ENCODE data around the gene RHO. TPM values are rescaled to one million over a fixed set of nuclear protein-coding genes. Genes with fewer than 3 reads are reported as not detected.

Gene RHO
- total and polyA plus RNA-seq, 10 of the 15 experiments (the other 5 are each of a cell fraction or from before 2014, with no cell fraction given), result not detected

GRCh38 chr3:129530251-129530791, 1.9 kb downstream of the RHO start:
- ChIA-PET RAD21 (ENCODE audit: unreplicated experiment) (no interaction called here), POLR2A (interaction anchor here (0.8 kb wide), 1 partner anchor 11 kb away, joined by 4 read pairs; no protein-coding TSS in a partner anchor), CTCF (no interaction called here), SMC1A (ENCODE audit: uncharacterized antibody, unreplicated experiment) (no interaction called here)
- 35% methylated on average over 4 of the region's 6 CpGs for WGBS (ENCODE audit: insufficient coverage, insufficient replicate concordance, low lambda C conversion rate, missing lambda C conversion rate)
- H3K9ac ChIP-seq (ENCODE audit: control insufficient read depth, insufficient read depth, low read length), result no peak overlapping the region
- H3K79me2 ChIP-seq (ENCODE audit: control insufficient read depth, insufficient read depth, low read length), result no peaks in the 10 kb centered on the region
- H4K20me1 ChIP-seq (ENCODE audit: control insufficient read depth, insufficient read depth), result no peaks in the 10 kb centered on the region
- no peak overlapping the region for H2AFZ ChIP-seq (ENCODE audit: control insufficient read depth, low read depth, low read length)
- H3K27ac ChIP-seq (ENCODE audit: control insufficient read depth, insufficient read depth), result no peak overlapping the region
- TF ChIP-seq YY1 (IDR thresholded peaks at IDR 0.05; ENCODE audit: low read depth, low read length) (no peak), IKZF2 (IDR thresholded peaks at IDR 0.05) (no peak), CREM (IDR thresholded peaks at IDR 0.05; ENCODE audit: low read depth) (no peak), ZBED1 (IDR thresholded peaks at IDR 0.05; ENCODE audit: borderline replicate concordance) (no peak), EED (IDR thresholded peaks at IDR 0.05; ENCODE audit: low read depth) (no peak)
- no peaks in the 10 kb centered on the region for H3K36me3 ChIP-seq (ENCODE audit: control insufficient read depth in 2 of 2, insufficient read depth in 2 of 2, low read length in 1 of 2)
- H3K4me2 ChIP-seq (ENCODE audit: control insufficient read depth, insufficient read depth), result no peak overlapping the region
- ATAC-seq (no peak), FAIRE-seq (no peak), DNase-seq (ENCODE audit: low read depth, low spot score) (no peak)
- no peak overlapping the region for H3K4me3 ChIP-seq
- BruUV-seq (replicated peaks), result no TSS peak
- H3K9me3 ChIP-seq (replicated peaks; ENCODE audit: control insufficient read depth, insufficient read depth, low read length), result no peaks in the 10 kb centered on the region
- peaks cover 12% of the 10 kb centered on the region for H3K4me1 ChIP-seq (ENCODE audit: control insufficient read depth, insufficient read depth, low read length)
- H3K27me3 ChIP-seq (replicated peaks in 1 of 2; ENCODE audit: control insufficient read depth in 2 of 2, insufficient read depth in 2 of 2, low read length in 1 of 2), result no peaks in the 10 kb centered on the region
- intact Hi-C loops (cut with micrococcal nuclease; ENCODE audit: unreplicated experiment) (no loop called here), in situ Hi-C loops (cut with MboI) (no loop called here)

GRCh38 chr3:129530821-129531220, 2.4 kb downstream of the RHO start:
- Histone ChIP-seq H3K27me3 (replicated peaks in 1 of 2; ENCODE audit: control insufficient read depth in 2 of 2, insufficient read depth in 2 of 2, low read length in 1 of 2) (no peaks in the 10 kb centered on the region), H3K36me3 (ENCODE audit: control insufficient read depth in 2 of 2, insufficient read depth in 2 of 2, low read length in 1 of 2) (no peaks in the 10 kb centered on the region), H3K27ac (ENCODE audit: control insufficient read depth, insufficient read depth) (no peak overlapping the region), H3K9me3 (replicated peaks; ENCODE audit: control insufficient read depth, insufficient read depth, low read length) (no peaks in the 10 kb centered on the region), H3K4me1 (ENCODE audit: control insufficient read depth, insufficient read depth, low read length) (peaks cover 7% of the 10 kb centered on the region), H3K9ac (ENCODE audit: control insufficient read depth, insufficient read depth, low read length) (no peak overlapping the region), H3K4me2 (ENCODE audit: control insufficient read depth, insufficient read depth) (no peak overlapping the region), H2AFZ (ENCODE audit: control insufficient read depth, low read depth, low read length) (no peak overlapping the region), H4K20me1 (ENCODE audit: control insufficient read depth, insufficient read depth) (no peaks in the 10 kb centered on the region), H3K4me3 (no peak overlapping the region), H3K79me2 (ENCODE audit: control insufficient read depth, insufficient read depth, low read length) (no peaks in the 10 kb centered on the region)
- WGBS (ENCODE audit: insufficient coverage, insufficient replicate concordance, low lambda C conversion rate, missing lambda C conversion rate), result 82% methylated on average over 12 of the region's 13 CpGs
- in situ Hi-C loops (cut with MboI), result no loop called here
- SMC1A ChIA-PET (ENCODE audit: uncharacterized antibody, unreplicated experiment), result no interaction called here
- DNase-seq (ENCODE audit: low read depth, low spot score) (no peak), FAIRE-seq (no peak), ATAC-seq (no peak)
- RAD21 ChIA-PET (ENCODE audit: unreplicated experiment), result no interaction called here
- POLR2A ChIA-PET, result interaction anchor here (0.8 kb wide), 1 partner anchor 11 kb away, joined by 4 read pairs; no protein-coding TSS in a partner anchor
- CTCF ChIA-PET, result no interaction called here
- TF ChIP-seq IRF4 (IDR thresholded peaks at IDR 0.05; ENCODE audit: low read depth, low read length) (no peak), NR2C1 (IDR thresholded peaks at IDR 0.05) (no peak), ZNF24 (IDR thresholded peaks at IDR 0.05) (no peak), KLF5 (IDR thresholded peaks at IDR 0.05; ENCODE audit: partially characterized antibody) (no peak)
- intact Hi-C loops (cut with micrococcal nuclease; ENCODE audit: unreplicated experiment), result no loop called here
- no TSS peak for BruUV-seq (replicated peaks)

Measured in GM12878 (cell line).